K562 (cell line): Measurements from ENCODE around the gene NDUFAF8. TPM values are rescaled to one million over a fixed set of nuclear protein-coding genes. Genes with fewer than 3 reads are reported as not detected.

Experiments used
- FOXK2 ChIP-seq, 2 experiments: fragments of 450-650 bp; IDR thresholded peaks in 1 of 2; conservative IDR thresholded peaks in 1 of 2; 2 replicates each; pipeline ENCODE4 v1.6.1; 2016; ENCODE audit warnings: low read depth in 2 of 2, mild to moderate bottlenecking in 1 of 2
- MAZ ChIP-seq, 2 experiments: fragments of 450-650 bp in 1 of 2; sonication (generic) in 1 of 2; formaldehyde crosslinking; IDR thresholded peaks in 1 of 2; conservative IDR thresholded peaks in 1 of 2; 2 replicates each; pipeline versions ENCODE4 v1.4.0 to v1.5.0; 2020; ENCODE audit warnings: mild to moderate bottlenecking in 1 of 2, missing genetic modification reagents in 1 of 2
- POLR2G ChIP-seq: fragments of 200-400 bp; formaldehyde crosslinking; IDR thresholded peaks from 2 replicates; pipeline ENCODE4 v1.6.1; 2017; ENCODE audit warnings: low read depth, mild to moderate bottlenecking, antibody characterized with exemption, low read length, moderate library complexity
- RB1 ChIP-seq: fragments of 450-650 bp; IDR thresholded peaks from 2 replicates; pipeline ENCODE4 v1.6.1; 2017; ENCODE audit warnings: low read depth, mild to moderate bottlenecking
- RBM22 ChIP-seq: fragments of 200-400 bp; formaldehyde crosslinking; IDR thresholded peaks from 2 replicates; pipeline ENCODE4 v1.6.1; 2018; ENCODE audit warnings: low read length, low read depth; ENCODE audit not compliant: poor library complexity, severe bottlenecking
- RBM25 ChIP-seq: fragments of 200-400 bp; formaldehyde crosslinking; IDR thresholded peaks from 2 replicates; pipeline ENCODE4 v1.6.1; 2018; ENCODE audit warnings: low read length, low read depth, moderate library complexity; ENCODE audit not compliant: severe bottlenecking
- RCOR1 ChIP-seq, 2 experiments: IDR thresholded peaks; 2 replicates each; pipeline ENCODE4 v1.6.1; 2012; ENCODE audit warnings: low read depth in 2 of 2, low read length in 2 of 2, borderline replicate concordance in 1 of 2, improper control_type of control experiment in 1 of 2
- STAG1 ChIP-seq: sonication (generic); formaldehyde crosslinking; IDR thresholded peaks from 2 replicates; pipeline ENCODE4 v1.5.0; 2020; ENCODE audit warnings: missing genetic modification reagents, borderline replicate concordance
- ZNF212 ChIP-seq: fragments of 450-650 bp; formaldehyde crosslinking; IDR thresholded peaks from 2 replicates; pipeline ENCODE4 v1.4.0; 2020; ENCODE audit warnings: mild to moderate bottlenecking
- ZNF561 ChIP-seq: fragments of 450-650 bp; formaldehyde crosslinking; conservative IDR thresholded peaks from 2 replicates; pipeline ENCODE4 v1.4.0; 2020; ENCODE audit warnings: mild to moderate bottlenecking, moderate library complexity
- ZNF830 ChIP-seq: fragments of 250-450 bp; sonication (Bioruptor Pico); IDR thresholded peaks from 2 replicates; pipeline ENCODE4 v1.5.0; 2021; ENCODE audit warnings: mild to moderate bottlenecking
- polyA plus RNA-seq, 8 experiments: library from polyadenylated mRNA; depleted of rRNA in 4 of 8; stranded (reverse) in 5 of 8; unstranded in 3 of 8; fragments of >200 nt; fragmentation: Nextera tagmentation in 2 of 8; fragmentation: Illumina TruSeq in 1 of 8; extraction: Ambion mirVana in 2 of 8; extraction: Trizol in 1 of 8; gene quantifications; 2 replicates each; pipeline versions ENCODE4 v1.2.1 to v1.2.3, GENCODE V29; 2011 to 2014; ENCODE audit warnings: inconsistent platforms in 1 of 8, missing spikeins in 1 of 8
- total RNA-seq, 7 experiments: library from RNA; depleted of rRNA in 6 of 7; stranded (reverse); fragments of >200 nt in 6 of 7; fragmentation: Illumina TruSeq in 2 of 7; extraction: Trizol in 2 of 7; gene quantifications; 2 replicates each; pipeline versions ENCODE4 v1.2.1 to v1.2.3, GENCODE V29; 2011 to 2021; ENCODE audit warnings: low replicate concordance in 1 of 7
- TF ChIP-seq, protein P1 (sequence below): fragments of 450-650 bp; formaldehyde crosslinking; IDR thresholded peaks from 2 replicates; pipeline ENCODE4 v1.4.0; 2020; ENCODE audit warnings: mild to moderate bottlenecking, moderate library complexity
- TF ChIP-seq, protein P2 (sequence below): sonication (generic); formaldehyde crosslinking; IDR thresholded peaks from 2 replicates; pipeline ENCODE4 v1.8.0; 2022; ENCODE audit warnings: mild to moderate bottlenecking, missing genetic modification reagents
- TF ChIP-seq, protein P3 (sequence below), 3 experiments: IDR thresholded peaks in 2 of 3; conservative IDR thresholded peaks in 1 of 3; 2 replicates each; pipeline ENCODE4 v1.5.1; 2011 to 2012; ENCODE audit warnings: low read length in 3 of 3, mild to moderate bottlenecking in 3 of 3, control low read depth in 2 of 3, improper control_type of control experiment in 1 of 3, inconsistent platforms in 1 of 3, low read depth in 1 of 3, mixed read lengths in 1 of 3, moderate library complexity in 1 of 3; ENCODE audit not compliant: insufficient read depth in 2 of 3

The NDUFAF8 gene
- total and polyA plus RNA-seq, 9 of the 15 experiments (the other 6 are each of a cell fraction or from before 2014, with no cell fraction given): 13.5 to 144 (median 90.0) TPM

DNA sequence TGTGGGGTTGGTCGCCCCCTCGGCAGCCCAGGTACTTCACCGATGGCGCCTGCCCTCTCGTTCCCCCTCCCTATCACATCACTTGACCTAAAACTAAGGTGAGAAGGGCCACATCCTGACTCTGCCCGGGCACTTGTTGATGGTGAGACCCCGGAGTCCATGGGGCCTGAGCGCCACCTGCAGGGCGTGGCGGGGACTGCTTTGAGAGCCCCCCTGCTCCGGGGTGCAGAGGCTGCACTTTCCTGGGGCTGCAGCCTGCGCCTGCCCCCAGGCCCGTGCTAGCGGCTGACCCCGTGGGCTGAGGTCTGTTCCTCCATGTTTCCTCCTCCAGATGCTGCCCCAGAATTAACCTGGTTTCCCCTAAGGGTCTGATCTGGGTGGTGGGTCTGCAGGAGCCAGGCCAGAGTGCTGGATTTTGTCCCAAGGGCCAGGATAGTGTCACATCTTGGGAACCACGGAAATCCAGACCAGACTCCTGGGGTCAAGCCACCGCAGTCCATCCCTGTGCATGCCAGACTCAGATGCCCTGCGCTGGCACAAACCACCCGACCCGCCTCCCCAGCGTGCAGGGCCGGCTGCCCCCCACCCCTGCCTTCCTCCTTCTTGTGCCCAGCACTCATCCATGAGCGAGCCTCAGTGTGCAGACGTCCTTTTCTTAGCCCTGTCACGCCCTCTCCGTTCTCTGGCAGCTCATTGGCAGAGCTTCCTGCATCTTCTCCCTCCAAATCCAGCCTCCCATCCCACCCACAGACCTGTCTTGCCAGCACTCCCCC is 2.7 kb downstream of the NDUFAF8 start (continued):
- TF ChIP-seq ZNF830 (CRISPR knock-in tag): no peak
- TF ChIP-seq ZNF561: no peak
- peak; percentile 43; the same call in 1 of the 2 replicates for TF ChIP-seq RB1
- TF ChIP-seq FOXK2 (conservative IDR thresholded peaks at IDR 0.05 in 1 of 2, IDR thresholded peaks at IDR 0.05 in 1 of 2; ENCODE audit: low read depth in 2 of 2): 0 out of 4 replicates have a peak, but pooled peaks have one; percentile 22 to 33
- no peak for TF ChIP-seq ZNF212 (CRISPR knock-in tag)
- peak in 1 of 2 experiments; percentile 72; a peak in 2 of 4 replicates for TF ChIP-seq MAZ (CRISPR knock-in tag; conservative IDR thresholded peaks at IDR 0.05 in 1 of 2, IDR thresholded peaks at IDR 0.05 in 1 of 2)
- TF ChIP-seq, protein P1, sequence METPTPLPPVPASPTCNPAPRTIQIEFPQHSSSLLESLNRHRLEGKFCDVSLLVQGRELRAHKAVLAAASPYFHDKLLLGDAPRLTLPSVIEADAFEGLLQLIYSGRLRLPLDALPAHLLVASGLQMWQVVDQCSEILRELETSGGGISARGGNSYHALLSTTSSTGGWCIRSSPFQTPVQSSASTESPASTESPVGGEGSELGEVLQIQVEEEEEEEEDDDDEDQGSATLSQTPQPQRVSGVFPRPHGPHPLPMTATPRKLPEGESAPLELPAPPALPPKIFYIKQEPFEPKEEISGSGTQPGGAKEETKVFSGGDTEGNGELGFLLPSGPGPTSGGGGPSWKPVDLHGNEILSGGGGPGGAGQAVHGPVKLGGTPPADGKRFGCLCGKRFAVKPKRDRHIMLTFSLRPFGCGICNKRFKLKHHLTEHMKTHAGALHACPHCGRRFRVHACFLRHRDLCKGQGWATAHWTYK (CRISPR knock-in tag): peak; percentile 58; the same call in 1 of the 2 replicates
- TF ChIP-seq, protein P2, sequence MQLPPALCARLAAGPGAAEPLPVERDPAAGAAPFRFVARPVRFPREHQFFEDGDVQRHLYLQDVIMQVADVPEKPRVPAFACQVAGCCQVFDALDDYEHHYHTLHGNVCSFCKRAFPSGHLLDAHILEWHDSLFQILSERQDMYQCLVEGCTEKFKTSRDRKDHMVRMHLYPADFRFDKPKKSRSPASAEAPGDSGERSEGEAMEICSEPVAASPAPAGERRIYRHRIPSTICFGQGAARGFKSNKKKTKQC (CRISPR knock-in tag): no peak
- peak in 1 of 2 experiments; percentile 46; a peak in 1 of 4 replicates for TF ChIP-seq RCOR1 (IDR thresholded peaks at IDR 0.05; ENCODE audit: borderline replicate concordance in 1 of 2, low read depth in 2 of 2, low read length in 2 of 2)
- TF ChIP-seq RBM25: no peak
- peak; percentile 58 for TF ChIP-seq RBM22
- peak; percentile 73; the same call in 1 of the 2 replicates for TF ChIP-seq STAG1 (CRISPR knock-in tag)
- TF ChIP-seq, protein P3, sequence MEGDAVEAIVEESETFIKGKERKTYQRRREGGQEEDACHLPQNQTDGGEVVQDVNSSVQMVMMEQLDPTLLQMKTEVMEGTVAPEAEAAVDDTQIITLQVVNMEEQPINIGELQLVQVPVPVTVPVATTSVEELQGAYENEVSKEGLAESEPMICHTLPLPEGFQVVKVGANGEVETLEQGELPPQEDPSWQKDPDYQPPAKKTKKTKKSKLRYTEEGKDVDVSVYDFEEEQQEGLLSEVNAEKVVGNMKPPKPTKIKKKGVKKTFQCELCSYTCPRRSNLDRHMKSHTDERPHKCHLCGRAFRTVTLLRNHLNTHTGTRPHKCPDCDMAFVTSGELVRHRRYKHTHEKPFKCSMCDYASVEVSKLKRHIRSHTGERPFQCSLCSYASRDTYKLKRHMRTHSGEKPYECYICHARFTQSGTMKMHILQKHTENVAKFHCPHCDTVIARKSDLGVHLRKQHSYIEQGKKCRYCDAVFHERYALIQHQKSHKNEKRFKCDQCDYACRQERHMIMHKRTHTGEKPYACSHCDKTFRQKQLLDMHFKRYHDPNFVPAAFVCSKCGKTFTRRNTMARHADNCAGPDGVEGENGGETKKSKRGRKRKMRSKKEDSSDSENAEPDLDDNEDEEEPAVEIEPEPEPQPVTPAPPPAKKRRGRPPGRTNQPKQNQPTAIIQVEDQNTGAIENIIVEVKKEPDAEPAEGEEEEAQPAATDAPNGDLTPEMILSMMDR (IDR thresholded peaks at IDR 0.05 in 2 of 3, conservative IDR thresholded peaks at IDR 0.05 in 1 of 3; ENCODE audit: insufficient read depth in 2 of 3, low read depth in 1 of 3, low read length in 3 of 3): peak; percentile 84 to 94 (median 86)
- peak; percentile 59 for TF ChIP-seq POLR2G
